Stimulated activated CD4-positive, alpha-beta T cell treated with anti-CD3 and anti-CD28 coated beads, Interleukin-4, amount 100 ng/mL, for 24 hours (primary cell): ENCODE results near the gene EML1.

Experiments
- DNase-seq: peaks from one replicate; pipeline ENCODE4 v3.0.0-alpha.2; 2020

Gene EML1

GRCh38 chr14:99793213-99794150 lies at the start of gene EML1:
Gene EML1, plus strand, starts transcription at chr14:99793413. Its CDS starts 64 bp downstream, at chr14:99793477.
- peak; percentile 73 for DNase-seq

GRCh38 chr14:99744199-99744872 lies 48.9 kb upstream of the EML1 start:
- no peak for DNase-seq

GRCh38 chr14:99744873-99745224 lies 48.4 kb upstream of the EML1 start:
- DNase-seq: no peak

GRCh38 chr14:99745307-99745951 lies 47.8 kb upstream of the EML1 start:
- no peak for DNase-seq

GRCh38 chr14:99747167-99747566 lies 46.0 kb upstream of the EML1 start:
- DNase-seq: no peak

- DNase-seq: no peak
These were observed 45.5 kb upstream of the EML1 start for GRCh38 chr14:99747582-99748330.

GRCh38 chr14:99748529-99748928 lies 44.7 kb upstream of the EML1 start:
- no peak for DNase-seq

GRCh38 chr14:99749142-99749541 lies 44.1 kb upstream of the EML1 start:
- DNase-seq: no peak

- DNase-seq: no peak
These were observed 43.2 kb upstream of the EML1 start for GRCh38 chr14:99749763-99750715.

DNA sequence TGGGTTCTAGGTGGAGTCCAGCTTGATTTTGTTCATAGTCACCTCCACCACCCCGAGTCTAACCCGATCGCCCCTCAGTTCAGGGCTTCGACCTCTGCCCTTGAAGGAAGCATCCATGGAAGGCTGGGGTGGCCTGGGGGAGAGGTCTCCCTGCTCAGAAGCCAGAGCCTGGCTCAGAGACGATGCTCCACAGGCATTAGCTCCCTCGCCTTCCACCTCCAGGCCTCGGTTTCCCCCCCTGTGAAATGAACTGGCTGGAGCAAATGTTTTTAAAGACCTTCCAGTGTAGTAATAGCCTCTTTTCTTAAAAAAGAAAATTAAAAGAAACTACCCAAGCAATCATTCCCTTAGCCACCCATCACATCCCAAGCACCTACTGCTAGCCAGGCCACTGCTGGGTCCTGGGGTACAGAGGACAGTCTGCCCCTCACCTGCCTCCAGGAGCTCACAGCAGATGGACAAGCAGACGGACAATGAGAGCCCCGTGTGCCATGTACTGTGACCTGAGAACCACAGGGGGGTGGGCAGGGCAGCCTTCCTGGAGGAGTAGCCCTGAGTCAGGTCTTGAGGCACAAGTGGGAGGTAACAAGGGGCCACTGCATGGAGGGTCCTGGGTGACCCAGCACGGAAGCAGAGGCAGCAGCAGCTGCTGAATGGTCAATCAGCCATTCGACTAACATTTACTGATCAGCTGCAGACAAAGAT lies 42.3 kb upstream of the EML1 start:
- DNase-seq: no peak

DNA sequence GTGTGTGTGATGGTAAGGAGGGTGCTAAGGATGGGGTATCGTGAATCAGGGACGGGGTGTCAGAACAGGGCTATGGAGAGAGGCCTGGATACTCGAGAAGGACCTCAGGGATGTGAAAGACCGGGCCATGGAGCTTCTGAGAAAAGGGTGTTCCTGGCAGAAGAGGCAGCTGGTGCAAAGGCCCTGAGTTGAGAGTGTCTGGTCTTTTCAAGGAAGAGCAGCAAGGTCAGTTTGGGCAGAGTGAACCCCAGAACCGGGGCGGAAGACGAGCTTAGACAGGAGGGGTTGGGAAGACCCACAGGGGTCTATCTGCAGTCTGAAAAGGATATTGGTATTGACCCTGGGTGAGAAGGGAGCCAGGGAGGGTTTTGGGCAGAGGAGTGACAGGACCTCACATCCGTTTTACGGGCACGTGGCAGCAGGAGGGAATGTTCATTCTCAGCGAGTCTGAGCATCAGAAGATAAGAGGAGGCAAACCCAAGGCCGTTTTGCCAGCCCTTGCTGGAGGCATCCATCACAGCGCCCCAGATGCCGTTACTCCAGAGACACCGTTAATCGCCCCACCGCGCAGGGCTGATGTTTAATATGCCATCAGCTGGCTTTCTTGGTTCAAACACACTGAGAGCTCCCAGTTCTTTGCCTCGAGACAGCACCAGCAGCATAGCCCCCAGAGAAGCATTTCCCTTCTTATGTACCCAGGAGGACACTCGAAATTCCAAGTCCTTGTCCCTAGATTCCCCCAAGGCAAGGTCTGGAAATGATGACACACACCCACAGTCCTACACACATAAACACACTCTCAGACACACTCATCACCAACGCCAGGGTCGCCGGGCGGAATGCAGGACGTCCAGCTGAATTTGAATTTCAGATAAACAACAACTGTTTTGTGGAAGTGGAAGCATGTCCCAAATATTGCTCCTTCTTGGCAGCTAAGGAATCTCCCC lies 41.4 kb upstream of the EML1 start:
- no peak for DNase-seq

DNA sequence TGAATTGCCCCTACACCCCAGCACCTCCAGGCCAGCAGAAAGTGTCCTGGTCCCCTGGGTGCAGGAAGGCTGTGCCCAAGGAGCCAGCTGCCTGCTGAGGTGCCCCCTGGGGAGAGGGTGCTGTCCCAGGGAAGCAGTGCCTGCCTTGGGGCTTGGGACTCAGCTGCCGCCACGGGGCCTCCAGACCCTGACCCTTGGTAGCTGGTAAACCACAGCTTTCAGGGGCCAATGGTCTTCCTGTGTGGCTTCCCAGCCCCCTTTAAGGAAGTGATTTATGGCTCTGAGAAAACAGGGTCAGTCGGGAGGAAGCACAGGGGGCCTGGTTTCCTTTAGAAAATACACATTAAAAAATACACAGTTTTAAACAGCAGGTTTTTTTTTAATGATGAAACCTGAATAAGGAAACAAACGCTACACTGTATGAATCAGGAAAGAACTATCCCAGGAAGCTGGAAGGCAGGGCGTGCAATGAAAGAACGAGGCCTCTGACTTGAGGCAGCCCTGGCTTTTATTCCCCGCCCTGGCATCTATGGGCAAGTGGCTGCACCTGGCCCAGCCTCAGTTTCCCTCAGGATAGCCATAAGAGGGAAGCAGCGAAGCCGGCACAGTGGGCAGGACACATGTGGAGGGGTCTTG lies 40.6 kb upstream of the EML1 start:
- no peak for DNase-seq

DNA sequence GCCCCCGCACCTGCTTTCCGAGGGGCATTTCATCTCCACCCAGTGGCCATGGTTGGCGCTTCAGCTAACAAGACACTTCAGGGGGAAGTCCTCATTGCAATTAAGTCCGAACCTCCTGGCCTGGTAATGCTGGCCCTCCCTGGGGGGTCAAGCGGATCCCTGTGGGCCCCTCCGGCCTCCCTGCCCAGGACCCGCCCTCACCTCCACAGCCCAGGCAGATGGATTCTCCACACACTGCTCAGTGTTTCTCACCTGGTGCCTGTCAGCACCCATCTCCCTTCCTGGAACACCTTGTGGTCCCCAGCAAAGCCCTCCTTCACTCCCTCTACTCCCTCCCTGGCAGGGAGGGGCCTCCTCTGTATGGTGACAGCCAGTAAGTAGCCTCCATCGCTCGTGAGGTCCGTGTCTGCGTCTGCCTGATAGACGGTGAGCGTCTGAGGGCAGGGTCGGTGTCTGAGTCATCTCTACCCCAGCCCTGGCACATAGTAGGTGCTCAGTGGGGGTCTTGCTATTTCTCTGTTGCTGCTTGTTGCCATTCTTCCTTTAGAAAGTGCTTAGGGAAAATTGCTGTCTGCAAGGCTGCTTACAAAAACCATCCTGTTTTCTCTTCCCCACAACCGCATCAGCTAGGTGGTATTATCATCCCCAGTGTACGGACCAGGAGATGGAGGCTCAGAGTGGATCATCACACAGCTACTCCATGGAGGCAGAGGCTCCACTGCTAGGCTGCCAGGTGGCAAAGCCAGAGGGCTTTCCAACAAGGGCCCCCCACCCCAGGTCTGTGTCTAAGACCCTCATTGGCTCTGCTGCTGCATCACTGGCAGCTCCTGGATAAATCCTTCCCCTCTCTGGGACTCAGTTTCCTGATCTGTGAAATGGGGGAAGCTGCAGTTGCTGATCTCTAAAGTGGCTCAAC lies 39.7 kb upstream of the EML1 start:
- DNase-seq: no peak

GRCh38 chr14:99754141-99755067 lies 38.8 kb upstream of the EML1 start:
- peak; percentile 41 for DNase-seq

DNA sequence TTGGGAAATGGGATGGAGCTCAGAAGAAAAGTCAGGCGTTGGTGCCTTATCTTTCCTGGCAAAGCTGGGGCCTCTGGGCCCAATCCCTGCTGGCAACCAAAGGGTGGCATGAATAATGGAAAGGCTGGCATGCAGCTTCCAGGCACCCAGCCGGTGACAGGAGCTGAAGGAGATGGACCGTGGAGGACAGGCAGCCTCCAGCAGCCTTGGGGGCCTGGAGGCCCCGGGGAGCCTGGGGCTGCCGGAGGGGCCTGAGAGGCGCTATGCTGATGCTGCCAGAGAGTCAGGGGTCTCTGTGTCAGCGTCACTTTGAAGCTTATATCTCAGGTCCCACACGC lies 38.2 kb upstream of the EML1 start:
- no peak for DNase-seq

GRCh38 chr14:99755629-99756603 lies 37.3 kb upstream of the EML1 start:
- no peak for DNase-seq
